Nasal cavity respiratory epithelium epithelial cell of viscerocranial mucosa (primary cell): ENCODE results near the gene ABI3. TPM values are rescaled to one million over a fixed set of nuclear protein-coding genes. Genes with fewer than 3 reads are reported as not detected.

Source experiments
- total RNA-seq: library from RNA; depleted of rRNA; stranded (reverse); fragments of >200 nt; gene quantifications from 2 replicates; pipeline ENCODE4 v1.2.3, GENCODE V29; 2014

Gene ABI3, protein sequence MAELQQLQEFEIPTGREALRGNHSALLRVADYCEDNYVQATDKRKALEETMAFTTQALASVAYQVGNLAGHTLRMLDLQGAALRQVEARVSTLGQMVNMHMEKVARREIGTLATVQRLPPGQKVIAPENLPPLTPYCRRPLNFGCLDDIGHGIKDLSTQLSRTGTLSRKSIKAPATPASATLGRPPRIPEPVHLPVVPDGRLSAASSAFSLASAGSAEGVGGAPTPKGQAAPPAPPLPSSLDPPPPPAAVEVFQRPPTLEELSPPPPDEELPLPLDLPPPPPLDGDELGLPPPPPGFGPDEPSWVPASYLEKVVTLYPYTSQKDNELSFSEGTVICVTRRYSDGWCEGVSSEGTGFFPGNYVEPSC
- total RNA-seq: 0.14 TPM in 1 of 2 replicates, not detected in the other

GRCh38 chr17:49210158-49211029, at the start of gene ABI3, which contains the start of gene GNGT2:
Gene ABI3, plus strand, starts transcription at chr17:49210707. Its CDS starts 18 bp downstream, at chr17:49210725.
Gene GNGT2, minus strand, starts transcription at chr17:49210574. Its CDS starts 3,152 bp downstream, at chr17:49207422.

DNA sequence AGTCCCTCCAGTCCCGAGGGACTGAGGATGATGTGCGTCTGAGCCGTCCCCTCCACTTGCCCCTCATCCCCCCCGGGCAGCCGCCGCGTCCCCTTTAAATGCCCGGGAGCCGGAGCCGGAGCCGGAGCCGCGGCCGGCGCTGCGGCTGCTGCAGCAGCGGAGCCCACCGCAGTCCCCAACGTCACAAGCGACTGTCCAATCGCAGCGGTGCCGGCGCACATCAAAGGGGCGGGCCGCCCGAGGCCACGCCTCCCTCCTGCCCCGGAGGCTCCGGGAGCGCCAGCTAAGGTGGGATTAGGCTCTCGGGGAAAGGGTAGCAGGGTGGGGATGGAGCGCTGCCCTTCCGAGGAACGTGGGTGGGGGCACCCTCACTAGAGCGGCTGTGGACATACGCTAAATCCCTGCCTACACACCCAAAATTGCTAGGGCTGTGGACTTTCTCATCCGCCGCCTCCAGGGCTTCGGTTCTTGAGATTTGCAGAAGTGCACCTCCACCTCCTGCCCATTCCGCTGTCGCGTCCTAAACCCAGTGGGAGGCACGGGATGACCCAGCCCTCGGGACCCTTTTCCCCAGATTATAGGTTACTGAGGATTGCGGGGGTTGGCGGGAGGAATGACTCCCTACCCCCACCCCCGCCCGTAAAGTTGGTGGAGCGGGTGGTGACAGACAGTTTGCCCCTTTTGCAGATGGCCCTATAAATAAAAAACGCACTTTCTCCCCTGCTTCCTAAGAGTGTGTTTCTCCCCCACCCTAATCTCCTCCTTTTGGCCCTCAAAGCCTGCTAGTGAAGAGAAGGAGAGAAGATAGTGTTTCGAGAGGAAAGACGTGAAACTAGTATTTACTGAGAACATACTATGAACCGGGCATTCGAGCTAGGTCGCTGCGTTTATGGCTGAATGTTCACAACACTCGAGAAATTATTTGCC, 20.4 kb downstream of the ABI3 start, which contains the start of gene PHOSPHO1:
TSS of gene PHOSPHO1 (minus strand) at position 152 of the 927 bp plus-strand sequence. CDS start 4,096 bp downstream, outside the sequence.

Other genes with a start within 250 kb of the ABI3 start
- not detected in 2 replicates for gene GIP, start 242.1 kb upstream of the ABI3 start, total RNA-seq
- under 0.01 and 0.07 TPM in 2 replicates for gene IGF2BP1, start 213.3 kb upstream of the ABI3 start, total RNA-seq
- gene B4GALNT2, start 77.9 kb upstream of the ABI3 start, total RNA-seq: 7.9 and 11.5 TPM in 2 replicates
- not detected in 2 replicates for gene GNGT2, start 133 bp upstream of the ABI3 start, total RNA-seq
- gene PHOSPHO1, start 20.1 kb downstream of the ABI3 start, total RNA-seq: not detected in 2 replicates
- 7.2 and 14.9 TPM in 2 replicates for gene ZNF652, start 151.5 kb downstream of the ABI3 start, total RNA-seq
- gene PHB1, start 204.2 kb downstream of the ABI3 start, total RNA-seq: 127 and 132 TPM in 2 replicates